Gastrocnemius medialis (tissue), 4 donors: Measurements from ENCODE around the gene CORIN.
"Not testable (repeated sequence)": the region's sequence is repeated elsewhere in the genome, so short reads cannot be mapped to it uniquely, and the experiment has no call there.

Source experiments
- CTCF ChIP-seq, 5 experiments: fragments of 450-650 bp in 3 of 5; fragments of 200-600 bp in 2 of 5; sonication (generic) in 2 of 5; IDR thresholded peaks in 4 of 5; conservative IDR thresholded peaks in 1 of 5; 1 replicate in 4 of 5; 2 replicates in 1 of 5; pipeline ENCODE4 v1.5.1; 2016 to 2019; ENCODE audit warnings: antibody characterized with exemption in 5 of 5, mild to moderate bottlenecking in 3 of 5, moderate library complexity in 3 of 5
- POLR2A ChIP-seq, 2 donors: fragments of 450-650 bp; IDR thresholded peaks; one replicate each; pipeline ENCODE4 v1.6.1; 2017; ENCODE audit warnings: antibody characterized with exemption in 2 of 2, mild to moderate bottlenecking in 2 of 2, moderate library complexity in 2 of 2

GRCh38 chr4:47706352-47706751, 131.5 kb downstream of the CORIN start:
- not testable (repeated sequence) for TF ChIP-seq CTCF (IDR thresholded peaks at IDR 0.05 in 4 of 5, conservative IDR thresholded peaks at IDR 0.05 in 1 of 5); POLR2A (IDR thresholded peaks at IDR 0.05)
